K562 (cell line): Measurements from ENCODE around the gene CMAS. TPM values are rescaled to one million over a fixed set of nuclear protein-coding genes. Genes with fewer than 3 reads are reported as not detected.
A peak's percentile ranks its signal among the peaks of the same experiment; 100 is the strongest.

Experiments
- AFF1 ChIP-seq, 2 experiments: fragments of 450-650 bp; IDR thresholded peaks; 2 replicates each; pipeline ENCODE4 v1.6.1; 2018; ENCODE audit warnings: mild to moderate bottlenecking in 2 of 2, low read depth in 1 of 2; ENCODE audit not compliant: partially characterized antibody in 2 of 2
- BRCA1 ChIP-seq, 2 experiments: fragments of 450-650 bp in 1 of 2; sonication (generic) in 1 of 2; formaldehyde crosslinking in 1 of 2; IDR thresholded peaks; 2 replicates each; pipeline versions ENCODE4 v1.5.0 to v1.6.1; 2017 to 2020; ENCODE audit warnings: mild to moderate bottlenecking in 1 of 2, missing genetic modification reagents in 1 of 2
- CEBPB ChIP-seq: fragments of 450-650 bp; IDR thresholded peaks from 2 replicates; pipeline ENCODE4 v1.6.1; 2016; ENCODE audit warnings: missing genetic modification characterization, missing compliant biosample characterization
- DMBX1 ChIP-seq: fragments of 250-450 bp; sonication (Bioruptor Pico); IDR thresholded peaks from 2 replicates; pipeline ENCODE4 v1.8.0; 2022; ENCODE audit warnings: inconsistent platforms, mild to moderate bottlenecking, moderate library complexity, borderline replicate concordance
- DPF2 ChIP-seq: fragments of 450-650 bp; IDR thresholded peaks from 2 replicates; pipeline ENCODE4 v1.6.1; 2016
- FOXA1 ChIP-seq: fragments of 450-650 bp; IDR thresholded peaks from 2 replicates; pipeline ENCODE4 v1.6.1; 2016; ENCODE audit warnings: mild to moderate bottlenecking, borderline replicate concordance
- FOXJ2 ChIP-seq: fragments of 200-800 bp; sonication (Bioruptor generic); IDR thresholded peaks from 2 replicates; pipeline ENCODE4 v1.6.1; 2016; ENCODE audit warnings: missing genetic modification characterization, missing compliant biosample characterization
- MEIS2 ChIP-seq: fragments of 450-650 bp; IDR thresholded peaks from 2 replicates; pipeline ENCODE4 v1.6.1; 2014; ENCODE audit warnings: mild to moderate bottlenecking; ENCODE audit not compliant: partially characterized antibody
- NCOA6 ChIP-seq: fragments of 450-650 bp; IDR thresholded peaks from 2 replicates; pipeline ENCODE4 v1.6.1; 2017; ENCODE audit warnings: mild to moderate bottlenecking
- RBM15 ChIP-seq: fragments of 200-400 bp; formaldehyde crosslinking; IDR thresholded peaks from 2 replicates; pipeline ENCODE4 v1.6.1; 2018; ENCODE audit warnings: mild to moderate bottlenecking, low read length, moderate library complexity; ENCODE audit not compliant: insufficient read depth
- RFX1 ChIP-seq: fragments of 450-650 bp; IDR thresholded peaks from 2 replicates; pipeline ENCODE4 v1.6.1; 2016; ENCODE audit warnings: mild to moderate bottlenecking, moderate library complexity
- SMARCA4 ChIP-seq: fragments of 450-650 bp; IDR thresholded peaks from 2 replicates; pipeline ENCODE4 v1.6.1; 2016
- SOX6 ChIP-seq: fragments of 450-650 bp; IDR thresholded peaks from 2 replicates; pipeline ENCODE4 v1.6.1; 2014; ENCODE audit warnings: mild to moderate bottlenecking
- ZNF79 ChIP-seq: fragments of 250-450 bp; sonication (Bioruptor Pico); IDR thresholded peaks from 2 replicates; pipeline ENCODE4 v1.4.0; 2020; ENCODE audit warnings: low read depth, mild to moderate bottlenecking, moderate library complexity
- polyA plus RNA-seq, 8 experiments: library from polyadenylated mRNA; depleted of rRNA in 4 of 8; stranded (reverse) in 5 of 8; unstranded in 3 of 8; fragments of >200 nt; fragmentation: Nextera tagmentation in 2 of 8; fragmentation: Illumina TruSeq in 1 of 8; extraction: Ambion mirVana in 2 of 8; extraction: Trizol in 1 of 8; gene quantifications; 2 replicates each; pipeline versions ENCODE4 v1.2.1 to v1.2.3, GENCODE V29; 2011 to 2014; ENCODE audit warnings: inconsistent platforms in 1 of 8, missing spikeins in 1 of 8
- total RNA-seq, 7 experiments: library from RNA; depleted of rRNA in 6 of 7; stranded (reverse); fragments of >200 nt in 6 of 7; fragmentation: Illumina TruSeq in 2 of 7; extraction: Trizol in 2 of 7; gene quantifications; 2 replicates each; pipeline versions ENCODE4 v1.2.1 to v1.2.3, GENCODE V29; 2011 to 2021; ENCODE audit warnings: low replicate concordance in 1 of 7
- TF ChIP-seq, protein P1 (sequence below): sonication (generic); formaldehyde crosslinking; IDR thresholded peaks from 2 replicates; pipeline ENCODE4 v1.8.0; 2022; ENCODE audit warnings: missing genetic modification reagents, mild to moderate bottlenecking, moderate library complexity, borderline replicate concordance

Gene CMAS
- total and polyA plus RNA-seq, 9 of the 15 experiments (the other 6 are each of a cell fraction or from before 2014, with no cell fraction given): 29.7 to 108 (median 65.3) TPM

GRCh38 chr12:22042976-22043669 lies 2.9 kb upstream of the CMAS start (continued):
- TF ChIP-seq, protein P1, sequence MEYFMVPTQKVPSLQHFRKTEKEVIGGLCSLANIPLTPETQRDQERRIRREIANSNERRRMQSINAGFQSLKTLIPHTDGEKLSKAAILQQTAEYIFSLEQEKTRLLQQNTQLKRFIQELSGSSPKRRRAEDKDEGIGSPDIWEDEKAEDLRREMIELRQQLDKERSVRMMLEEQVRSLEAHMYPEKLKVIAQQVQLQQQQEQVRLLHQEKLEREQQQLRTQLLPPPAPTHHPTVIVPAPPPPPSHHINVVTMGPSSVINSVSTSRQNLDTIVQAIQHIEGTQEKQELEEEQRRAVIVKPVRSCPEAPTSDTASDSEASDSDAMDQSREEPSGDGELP (CRISPR knock-in tag): no peak
- TF ChIP-seq SOX6: no peak
- no peak for TF ChIP-seq RBM15
- no peak for TF ChIP-seq NCOA6
- no peak for TF ChIP-seq DMBX1 (CRISPR knock-in tag)
- TF ChIP-seq BRCA1 (IDR thresholded peaks at IDR 0.05): no peak
- no peak for TF ChIP-seq BRCA1 (CRISPR knock-in tag; IDR thresholded peaks at IDR 0.05)
- no peak for TF ChIP-seq RFX1
- TF ChIP-seq FOXA1: no peak
- 0 out of 2 replicates have a peak, but pooled peaks have one; percentile 32 for TF ChIP-seq SMARCA4
- TF ChIP-seq CEBPB (tag): peak; percentile 35
- peak; percentile 11 for TF ChIP-seq MEIS2
- TF ChIP-seq DPF2: peak; percentile 50; the same call in 1 of the 2 replicates
- TF ChIP-seq AFF1 (IDR thresholded peaks at IDR 0.05; ENCODE audit: low read depth in 1 of 2, partially characterized antibody in 2 of 2): no peak
- no peak for TF ChIP-seq ZNF79 (CRISPR knock-in tag)
- TF ChIP-seq FOXJ2 (tag): no peak
